ENCODE measurements around the gene SUN3. TPM values are rescaled to one million over a fixed set of nuclear protein-coding genes. Genes with fewer than 3 reads are reported as not detected.

Gene SUN3
- under 1 TPM in 1 of 2 donors, not detected in 1; 0.67 TPM for total RNA-seq

GRCh38 chr7:48028938-48029337 is at the start of gene SUN3:
SUN3 (minus strand) TSS chr7:48029107; CDS start chr7:48028938, 169 bp downstream.

GRCh38 chr7:48035301-48035966 is 6.5 kb upstream of the SUN3 start, which contains the start of gene C7orf57:
C7orf57 (plus strand) TSS chr7:48035543; CDS start chr7:48036309, 766 bp downstream.

GRCh38 chr7:47979145-47979831 is 49.6 kb downstream of the SUN3 start, which contains the start of gene HUS1:
HUS1 (minus strand) TSS chr7:47979615; CDS start chr7:47979519, 96 bp downstream.

GRCh38 chr7:47948141-47948790 is 80.6 kb downstream of the SUN3 start, which contains the start of gene PKD1L1:
PKD1L1 (minus strand) TSS chr7:47948466; CDS start chr7:47948440, 26 bp downstream.

Other genes with a start within 250 kb of the SUN3 start
- gene PKD1L1, start 80.6 kb downstream of the SUN3 start, total RNA-seq = under 1 TPM; under 0.01 TPM
- 10 to 100 TPM; 24.3 to 29.3 TPM for gene HUS1, start 49.5 kb downstream of the SUN3 start, total RNA-seq
- under 1 TPM; 0.33 to 0.34 TPM for gene C7orf57, start 6.4 kb upstream of the SUN3 start, total RNA-seq
- gene UPP1, start 60.2 kb upstream of the SUN3 start, total RNA-seq = 100 to 1,000 TPM; 100 to 230 TPM
- under 1 TPM; 0.34 to 1.00 TPM for gene ABCA13, start 142.4 kb upstream of the SUN3 start, total RNA-seq